H9 (cell line): ENCODE results near the gene COL4A2. TPM values are rescaled to one million over a fixed set of nuclear protein-coding genes. Genes with fewer than 3 reads are reported as not detected.

Experiments
- DNase-seq: peaks from one replicate; pipeline ENCODE4 v3.0.0-alpha.2; 2017
- H2AFZ ChIP-seq: one replicate; pipeline ENCODE4 v1.6.1; 2013; ENCODE audit warnings: mild to moderate bottlenecking, low read length, control low read depth, moderate library complexity
- H2AK5ac ChIP-seq: 2 replicates; pipeline ENCODE4 v1.6.1; 2013; ENCODE audit warnings: low read length, control low read depth, mixed read lengths; ENCODE audit not compliant: insufficient read length
- H2BK120ac ChIP-seq: one replicate; pipeline ENCODE4 v1.6.1; 2013; ENCODE audit warnings: low read depth, mild to moderate bottlenecking, low read length, control low read depth, inconsistent platforms; ENCODE audit not compliant: poor library complexity, severe bottlenecking
- H2BK12ac ChIP-seq: 2 replicates; pipeline ENCODE4 v1.6.1; 2013; ENCODE audit warnings: low read length, control low read depth, mixed read lengths, low read depth; ENCODE audit not compliant: insufficient read length
- H2BK15ac ChIP-seq: 2 replicates; pipeline ENCODE4 v1.6.1; 2013; ENCODE audit warnings: low read depth, low read length, control low read depth
- H2BK20ac ChIP-seq: one replicate; pipeline ENCODE4 v1.6.1; 2013; ENCODE audit warnings: low read depth, mild to moderate bottlenecking, low read length, control low read depth, inconsistent platforms; ENCODE audit not compliant: poor library complexity, severe bottlenecking
- H2BK5ac ChIP-seq: 2 replicates; pipeline ENCODE4 v1.6.1; 2013; ENCODE audit warnings: low read length, control low read depth, mixed read lengths; ENCODE audit not compliant: insufficient read length
- H3K14ac ChIP-seq: 2 replicates; pipeline ENCODE4 v1.6.1; 2013; ENCODE audit warnings: low read length, control low read depth; ENCODE audit not compliant: insufficient read depth
- H3K18ac ChIP-seq: 2 replicates; pipeline ENCODE4 v1.6.1; 2013; ENCODE audit warnings: low read depth, mild to moderate bottlenecking, mixed read lengths, low read length, control low read depth; ENCODE audit not compliant: insufficient read length
- H3K23ac ChIP-seq: 2 replicates; pipeline ENCODE4 v1.6.1; 2013; ENCODE audit warnings: low read length, control low read depth, mixed read lengths, low read depth; ENCODE audit not compliant: insufficient read length
- H3K23me2 ChIP-seq: 2 replicates; pipeline ENCODE4 v1.6.1; 2013; ENCODE audit warnings: low read depth, mild to moderate bottlenecking, mixed read lengths, low read length, control low read depth; ENCODE audit not compliant: insufficient read length, poor library complexity, severe bottlenecking
- H3K27ac ChIP-seq: 2 replicates; pipeline ENCODE4 v1.5.1; 2013; ENCODE audit warnings: low read length, control low read depth, mixed read lengths, low read depth; ENCODE audit not compliant: insufficient read length
- H3K27me3 ChIP-seq: 2 replicates; pipeline ENCODE4 v1.6.1; 2013; ENCODE audit warnings: low read length, control low read depth, inconsistent platforms; ENCODE audit not compliant: insufficient read depth
- H3K4ac ChIP-seq: 2 replicates; pipeline ENCODE4 v1.6.1; 2013; ENCODE audit warnings: low read depth, mild to moderate bottlenecking, control low read depth, inconsistent platforms, low read length, moderate library complexity
- H3K4me1 ChIP-seq: 2 replicates; pipeline ENCODE4 v1.6.1; 2013; ENCODE audit warnings: low read length, control low read depth, inconsistent platforms; ENCODE audit not compliant: insufficient read depth
- H3K4me2 ChIP-seq: 2 replicates; pipeline ENCODE4 v1.6.1; 2013; ENCODE audit warnings: low read length, control low read depth, mixed read lengths; ENCODE audit not compliant: insufficient read length, insufficient read depth
- H3K56ac ChIP-seq: 2 replicates; pipeline ENCODE4 v1.6.1; 2013; ENCODE audit warnings: low read depth, mild to moderate bottlenecking, mixed read lengths, low read length, control low read depth; ENCODE audit not compliant: insufficient read length
- H3K79me1 ChIP-seq: 2 replicates; pipeline ENCODE4 v1.6.1; 2013; ENCODE audit warnings: low read depth, mild to moderate bottlenecking, moderate library complexity, low read length, control low read depth, inconsistent platforms; ENCODE audit not compliant: insufficient read depth, poor library complexity, severe bottlenecking
- H3K79me2 ChIP-seq: 2 replicates; pipeline ENCODE4 v1.6.1; 2013; ENCODE audit warnings: low read length, control low read depth, inconsistent platforms; ENCODE audit not compliant: insufficient read depth
- H3K9ac ChIP-seq: 2 replicates; pipeline ENCODE4 v1.6.1; 2013; ENCODE audit warnings: low read length, control low read depth, mixed read lengths; ENCODE audit not compliant: insufficient read length; ENCODE audit errors: extremely low read depth
- H3K9me3 ChIP-seq: one replicate; pipeline ENCODE4 v1.6.1; 2013; ENCODE audit warnings: low read depth, low read length, inconsistent platforms; ENCODE audit not compliant: control insufficient read depth
- H3T11ph ChIP-seq: one replicate; pipeline ENCODE4 v1.6.1; 2013; ENCODE audit warnings: mild to moderate bottlenecking, low read length, control low read depth, inconsistent platforms
- H4K20me1 ChIP-seq: one replicate; pipeline ENCODE4 v1.6.1; 2013; ENCODE audit not compliant: control insufficient read depth, insufficient read length, insufficient read depth
- H4K5ac ChIP-seq: 2 replicates; pipeline ENCODE4 v1.6.1; 2013; ENCODE audit warnings: low read depth, mild to moderate bottlenecking, mixed read lengths, low read length, control low read depth; ENCODE audit not compliant: insufficient read length
- H4K8ac ChIP-seq: replicated peaks from 2 replicates; pipeline ENCODE4 v1.6.1; 2013; ENCODE audit warnings: low read length, control low read depth, mixed read lengths, low read depth; ENCODE audit not compliant: insufficient read length
- H4K91ac ChIP-seq: 2 replicates; pipeline ENCODE4 v1.6.1; 2013; ENCODE audit warnings: low read depth, mild to moderate bottlenecking, moderate library complexity, mixed read lengths, low read length, control low read depth; ENCODE audit not compliant: insufficient read length
- H3K27ac Mint-ChIP-seq, 3 experiments: 2 replicates in 2 of 3; 3 replicates in 1 of 3; pipeline ENCODE4 v1.8.0; 2020 to 2021; ENCODE audit warnings: mixed read lengths in 3 of 3, mild to moderate bottlenecking in 1 of 3, moderate library complexity in 1 of 3
- H3K27me3 Mint-ChIP-seq: 2 replicates; pipeline ENCODE4 v1.8.0; 2021; ENCODE audit warnings: low read depth, mild to moderate bottlenecking, moderate library complexity, mixed read lengths
- H3K36me3 Mint-ChIP-seq, 3 experiments: 2 replicates in 2 of 3; 3 replicates in 1 of 3; pipeline ENCODE4 v1.8.0; 2020 to 2021; ENCODE audit warnings: low read depth in 3 of 3, mixed read lengths in 3 of 3; ENCODE audit not compliant: insufficient read depth in 1 of 3
- H3K4me1 Mint-ChIP-seq, 2 experiments: 2 replicates each; pipeline ENCODE4 v1.8.0; 2020; ENCODE audit warnings: mixed read lengths in 2 of 2
- H3K4me3 Mint-ChIP-seq, 2 experiments: 2 replicates in 1 of 2; 3 replicates in 1 of 2; pipeline ENCODE4 v1.8.0; 2020 to 2021; ENCODE audit warnings: mild to moderate bottlenecking in 2 of 2, mixed read lengths in 2 of 2, moderate library complexity in 1 of 2
- H3K9me3 Mint-ChIP-seq, 2 experiments: 2 replicates in 1 of 2; 3 replicates in 1 of 2; pipeline ENCODE4 v1.8.0; 2020; ENCODE audit warnings: mild to moderate bottlenecking in 2 of 2, mixed read lengths in 2 of 2, moderate library complexity in 1 of 2
- CTCF ChIP-seq: fragments of 200-600 bp; sonication (generic); conservative IDR thresholded peaks from 3 replicates; pipeline ENCODE4 v1.8.0; 2021; ENCODE audit warnings: antibody characterized with exemption, mild to moderate bottlenecking
- WGBS: extraction: QIAGEN DNeasy Blood & Tissue Kit; methylation state at CpG from one replicate; pipeline ENCODE4 v1.1.7; 2013; ENCODE audit warnings: missing lambda C conversion rate, low lambda C conversion rate, mixed read lengths; ENCODE audit not compliant: insufficient read length; ENCODE audit errors: extremely low coverage; 5-methylcytosine and 5-hydroxymethylcytosine counted together
- total RNA-seq: library from RNA; stranded (reverse); gene quantifications from 2 replicates; pipeline ENCODE4 v1.2.1, GENCODE V29; 2021

The COL4A2 gene
- total RNA-seq, 1 experiment from 2014 or later = 76.5 TPM

GRCh38 chr13:110364081-110364480 lies 57.0 kb downstream of the COL4A2 start:
- H4K20me1 ChIP-seq = no peaks in the 10 kb centered on the region
- no peak overlapping the region for H3K4me3 Mint-ChIP-seq

More at GRCh38 chr13:110364081-110364480, 57.0 kb downstream of the COL4A2 start:
- Mint-ChIP-seq H3K36me3 (peaks cover 0 to 3% (median 0%) of the 10 kb centered on the region in 3 experiments; a peak in 4 of 7 replicates), H3K27ac (no peak overlapping the region), H3K4me1 (no peaks in the 10 kb centered on the region), H3K9me3 (no peaks in the 10 kb centered on the region), H3K27me3 (no peaks in the 10 kb centered on the region)
- Histone ChIP-seq H3K27ac (no peak overlapping the region), H3K79me1 (no peaks in the 10 kb centered on the region), H3K27me3 (no peaks in the 10 kb centered on the region), H4K5ac (no peak overlapping the region), H2BK15ac (no peak overlapping the region), H2BK120ac (no peak overlapping the region), H2BK12ac (no peak overlapping the region), H3K56ac (no peak overlapping the region), H3K23me2 (no peaks in the 10 kb centered on the region), H3K9ac (no peak overlapping the region), H2BK5ac (no peak overlapping the region), H3K4ac (no peak overlapping the region), H3K4me1 (no peaks in the 10 kb centered on the region), H2AK5ac (no peak overlapping the region), H4K8ac (no peak overlapping the region), H3K79me2 (no peaks in the 10 kb centered on the region), H2BK20ac (no peak overlapping the region), H2AFZ (no peak overlapping the region), H3K9me3 (no peaks in the 10 kb centered on the region), H3K23ac (no peak overlapping the region), H3K18ac (no peak overlapping the region), H4K91ac (no peak overlapping the region), H3K14ac (no peak overlapping the region), H3T11ph (no peak overlapping the region), H3K4me2 (no peak overlapping the region)
- no CpG with 5 or more reads among the region's 5 CpGs for WGBS
- TF ChIP-seq CTCF = no peak
- no peak for DNase-seq
